Liver (tissue), 9 donors: ENCODE results near the gene TRIM14. TPM values are rescaled to one million over a fixed set of nuclear protein-coding genes. Genes with fewer than 3 reads are reported as not detected.

ENCODE experiments used
- DNase-seq: peaks from one replicate; pipeline ENCODE4 v3.0.0-alpha.2; 2017; ENCODE audit warnings: low spot score
- H3K27ac ChIP-seq, 2 donors: one replicate each; pipeline ENCODE4 v1.7.0; 2013; ENCODE audit warnings: inconsistent platforms in 2 of 2, low read length in 2 of 2, control low read depth in 1 of 2, low read depth in 1 of 2, mild to moderate bottlenecking in 1 of 2
- H3K27me3 ChIP-seq, 4 donors: one replicate each; pipeline versions ENCODE4 v1.6.1 to v1.7.0; 2013; ENCODE audit warnings: low read length in 3 of 4, inconsistent platforms in 1 of 4, mild to moderate bottlenecking in 1 of 4, moderate library complexity in 1 of 4; ENCODE audit not compliant: control insufficient read depth in 4 of 4, insufficient read depth in 4 of 4
- H3K36me3 ChIP-seq, 4 donors: one replicate each; pipeline versions ENCODE4 v1.6.1 to v1.7.0; 2013; ENCODE audit warnings: low read length in 3 of 4, mild to moderate bottlenecking in 3 of 4, low read depth in 1 of 4, moderate library complexity in 1 of 4; ENCODE audit not compliant: control insufficient read depth in 4 of 4, insufficient read depth in 3 of 4
- H3K4me1 ChIP-seq, 4 donors: one replicate each; pipeline versions ENCODE4 v1.6.1 to v1.7.0; 2013; ENCODE audit warnings: low read length in 3 of 4, mild to moderate bottlenecking in 3 of 4, moderate library complexity in 1 of 4; ENCODE audit not compliant: control insufficient read depth in 4 of 4, insufficient read depth in 4 of 4
- H3K4me3 ChIP-seq, 3 donors: one replicate each; pipeline versions ENCODE4 v1.6.1 to v1.7.0; 2013; ENCODE audit warnings: low read length in 3 of 3, control low read depth in 1 of 3, low read depth in 1 of 3, mild to moderate bottlenecking in 1 of 3
- H3K9ac ChIP-seq, 2 donors: one replicate each; pipeline ENCODE4 v1.7.0; 2013; ENCODE audit warnings: low read length in 2 of 2, mild to moderate bottlenecking in 2 of 2, moderate library complexity in 2 of 2, control low read depth in 1 of 2, low read depth in 1 of 2
- H3K9me3 ChIP-seq, 4 donors: one replicate each; pipeline versions ENCODE4 v1.6.1 to v1.7.0; 2013; ENCODE audit warnings: low read length in 3 of 4; ENCODE audit not compliant: control insufficient read depth in 4 of 4
- EGR1 ChIP-seq, 2 donors: IDR thresholded peaks; 2 replicates each; pipeline ENCODE4 v1.6.1; 2016 to 2018; ENCODE audit warnings: antibody characterized with exemption in 2 of 2, low read depth in 2 of 2
- FOXA1 ChIP-seq: IDR thresholded peaks from 2 replicates; pipeline ENCODE4 v1.6.1; 2016; ENCODE audit warnings: antibody characterized with exemption
- FOXA2 ChIP-seq: IDR thresholded peaks from 2 replicates; pipeline ENCODE4 v1.6.1; 2016; ENCODE audit warnings: antibody characterized with exemption
- GABPA ChIP-seq, 2 donors: IDR thresholded peaks in 1 of 2; conservative IDR thresholded peaks in 1 of 2; 2 replicates each; pipeline ENCODE4 v1.6.1; 2016; ENCODE audit warnings: antibody characterized with exemption in 2 of 2, mild to moderate bottlenecking in 1 of 2, moderate library complexity in 1 of 2
- HNF4A ChIP-seq, 2 donors: conservative IDR thresholded peaks; 2 replicates each; pipeline ENCODE4 v1.6.1; 2016; ENCODE audit warnings: antibody characterized with exemption in 2 of 2, mild to moderate bottlenecking in 2 of 2
- HNF4G ChIP-seq: IDR thresholded peaks from 2 replicates; pipeline ENCODE4 v1.6.1; 2016; ENCODE audit warnings: antibody characterized with exemption
- JUND ChIP-seq, 2 donors: IDR thresholded peaks; 2 replicates each; pipeline ENCODE4 v1.6.1; 2016; ENCODE audit warnings: antibody characterized with exemption in 2 of 2
- NR2F2 ChIP-seq: IDR thresholded peaks from 2 replicates; pipeline ENCODE4 v1.6.1; 2016; ENCODE audit warnings: antibody characterized with exemption
- RAD21 ChIP-seq, 2 donors: IDR thresholded peaks; 2 replicates each; pipeline ENCODE4 v1.6.1; 2016; ENCODE audit warnings: antibody characterized with exemption in 2 of 2, mild to moderate bottlenecking in 2 of 2
- RXRA ChIP-seq, 2 donors: IDR thresholded peaks; 2 replicates each; pipeline ENCODE4 v1.6.1; 2017 to 2018; ENCODE audit warnings: antibody characterized with exemption in 2 of 2, mild to moderate bottlenecking in 1 of 2
- SP1 ChIP-seq: IDR thresholded peaks from 2 replicates; pipeline ENCODE4 v1.6.1; 2018; ENCODE audit warnings: antibody characterized with exemption, mild to moderate bottlenecking
- TAF1 ChIP-seq: conservative IDR thresholded peaks from 2 replicates; pipeline ENCODE4 v1.6.1; 2016; ENCODE audit warnings: antibody characterized with exemption, mild to moderate bottlenecking
- YY1 ChIP-seq: IDR thresholded peaks from 2 replicates; pipeline ENCODE4 v1.6.1; 2016; ENCODE audit warnings: antibody characterized with exemption, mild to moderate bottlenecking
- WGBS: extraction: QIAGEN DNeasy Blood & Tissue Kit; methylation state at CpG from one replicate; pipeline ENCODE4 v1.1.7; 2013; 5-methylcytosine and 5-hydroxymethylcytosine counted together
- polyA plus RNA-seq, 2 donors: library from polyadenylated mRNA; stranded (reverse) in 1 of 2; unstranded in 1 of 2; fragments of 200-250 nt in 1 of 2; fragments of >200 nt in 1 of 2; fragmentation: Nextera tagmentation in 1 of 2; extraction: Ambion mirVana in 1 of 2; gene quantifications; one replicate each; pipeline versions ENCODE4 v1.2.1 to v1.2.3, GENCODE V29; 2013 to 2015
- total RNA-seq, 2 donors: library from RNA; depleted of rRNA; stranded (reverse); fragments of >200 nt; gene quantifications; one replicate each; pipeline ENCODE4 v1.2.3, GENCODE V29; 2014
- TF ChIP-seq, protein P1 (sequence below): IDR thresholded peaks from 2 replicates; pipeline ENCODE4 v1.6.1; 2016; ENCODE audit warnings: antibody characterized with exemption
- TF ChIP-seq, protein P2 (sequence below): fragments of 150-350 bp; IDR thresholded peaks from 2 replicates; pipeline ENCODE4 v1.5.1; 2017; ENCODE audit warnings: improper control_type of control experiment, low read depth, low read length; ENCODE audit not compliant: missing input control
- TF ChIP-seq, protein P3 (sequence below): IDR thresholded peaks from 2 replicates; pipeline ENCODE4 v1.6.1; 2016; ENCODE audit warnings: antibody characterized with exemption
- TF ChIP-seq, protein P4 (sequence below): IDR thresholded peaks from 2 replicates; pipeline ENCODE4 v1.6.1; 2016; ENCODE audit warnings: antibody characterized with exemption
- TF ChIP-seq, protein P5 (sequence below): IDR thresholded peaks from 2 replicates; pipeline ENCODE4 v1.6.1; 2016; ENCODE audit warnings: antibody characterized with exemption, mild to moderate bottlenecking
- donor health status: healthy.
- donor health status: healthy.
- donor health status: healthy.
- donor health status: healthy.
- donor health status: healthy.

The TRIM14 gene
- total and polyA plus RNA-seq, 4 donors, result 15.2 to 22.0 (median 17.8) TPM

DNA sequence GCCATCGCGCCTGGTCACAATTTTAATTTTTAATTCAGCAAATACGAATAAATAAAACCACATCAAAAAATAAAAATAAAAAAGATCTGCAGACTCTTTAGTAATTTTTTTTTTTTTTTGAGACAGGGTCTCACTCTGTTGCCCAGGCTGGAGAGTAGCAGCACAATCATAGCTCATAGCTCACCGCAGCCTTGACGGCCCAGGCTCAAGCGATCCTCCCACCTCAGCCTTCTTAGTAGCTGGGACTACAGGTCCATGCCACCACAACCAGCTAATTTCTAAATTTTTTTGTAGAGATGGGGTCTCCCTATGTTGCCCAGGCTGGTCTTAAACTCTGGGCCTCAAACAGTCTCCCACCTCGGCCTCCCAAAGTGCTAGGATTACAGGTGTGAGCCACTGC, 48.3 kb downstream of the TRIM14 start:
- H3K27ac ChIP-seq, result no peak overlapping the region
- no peak overlapping the region for H3K9ac ChIP-seq
- no peak for DNase-seq
- TF ChIP-seq FOXA2 (no peak), HNF4A (conservative IDR thresholded peaks at IDR 0.05) (no peak), NR2F2 (no peak), GABPA (IDR thresholded peaks at IDR 0.05 in 1 of 2, conservative IDR thresholded peaks at IDR 0.05 in 1 of 2) (no peak), HNF4G (no peak), FOXA1 (no peak), RXRA (IDR thresholded peaks at IDR 0.05) (no peak)
- TF ChIP-seq, protein P1, sequence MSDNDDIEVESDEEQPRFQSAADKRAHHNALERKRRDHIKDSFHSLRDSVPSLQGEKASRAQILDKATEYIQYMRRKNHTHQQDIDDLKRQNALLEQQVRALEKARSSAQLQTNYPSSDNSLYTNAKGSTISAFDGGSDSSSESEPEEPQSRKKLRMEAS, result no peak
- TF ChIP-seq, protein P2, sequence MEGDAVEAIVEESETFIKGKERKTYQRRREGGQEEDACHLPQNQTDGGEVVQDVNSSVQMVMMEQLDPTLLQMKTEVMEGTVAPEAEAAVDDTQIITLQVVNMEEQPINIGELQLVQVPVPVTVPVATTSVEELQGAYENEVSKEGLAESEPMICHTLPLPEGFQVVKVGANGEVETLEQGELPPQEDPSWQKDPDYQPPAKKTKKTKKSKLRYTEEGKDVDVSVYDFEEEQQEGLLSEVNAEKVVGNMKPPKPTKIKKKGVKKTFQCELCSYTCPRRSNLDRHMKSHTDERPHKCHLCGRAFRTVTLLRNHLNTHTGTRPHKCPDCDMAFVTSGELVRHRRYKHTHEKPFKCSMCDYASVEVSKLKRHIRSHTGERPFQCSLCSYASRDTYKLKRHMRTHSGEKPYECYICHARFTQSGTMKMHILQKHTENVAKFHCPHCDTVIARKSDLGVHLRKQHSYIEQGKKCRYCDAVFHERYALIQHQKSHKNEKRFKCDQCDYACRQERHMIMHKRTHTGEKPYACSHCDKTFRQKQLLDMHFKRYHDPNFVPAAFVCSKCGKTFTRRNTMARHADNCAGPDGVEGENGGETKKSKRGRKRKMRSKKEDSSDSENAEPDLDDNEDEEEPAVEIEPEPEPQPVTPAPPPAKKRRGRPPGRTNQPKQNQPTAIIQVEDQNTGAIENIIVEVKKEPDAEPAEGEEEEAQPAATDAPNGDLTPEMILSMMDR, result no peak
- TF ChIP-seq, protein P3, sequence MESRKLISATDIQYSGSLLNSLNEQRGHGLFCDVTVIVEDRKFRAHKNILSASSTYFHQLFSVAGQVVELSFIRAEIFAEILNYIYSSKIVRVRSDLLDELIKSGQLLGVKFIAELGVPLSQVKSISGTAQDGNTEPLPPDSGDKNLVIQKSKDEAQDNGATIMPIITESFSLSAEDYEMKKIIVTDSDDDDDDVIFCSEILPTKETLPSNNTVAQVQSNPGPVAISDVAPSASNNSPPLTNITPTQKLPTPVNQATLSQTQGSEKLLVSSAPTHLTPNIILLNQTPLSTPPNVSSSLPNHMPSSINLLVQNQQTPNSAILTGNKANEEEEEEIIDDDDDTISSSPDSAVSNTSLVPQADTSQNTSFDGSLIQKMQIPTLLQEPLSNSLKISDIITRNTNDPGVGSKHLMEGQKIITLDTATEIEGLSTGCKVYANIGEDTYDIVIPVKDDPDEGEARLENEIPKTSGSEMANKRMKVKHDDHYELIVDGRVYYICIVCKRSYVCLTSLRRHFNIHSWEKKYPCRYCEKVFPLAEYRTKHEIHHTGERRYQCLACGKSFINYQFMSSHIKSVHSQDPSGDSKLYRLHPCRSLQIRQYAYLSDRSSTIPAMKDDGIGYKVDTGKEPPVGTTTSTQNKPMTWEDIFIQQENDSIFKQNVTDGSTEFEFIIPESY, result no peak
- TF ChIP-seq, protein P4, sequence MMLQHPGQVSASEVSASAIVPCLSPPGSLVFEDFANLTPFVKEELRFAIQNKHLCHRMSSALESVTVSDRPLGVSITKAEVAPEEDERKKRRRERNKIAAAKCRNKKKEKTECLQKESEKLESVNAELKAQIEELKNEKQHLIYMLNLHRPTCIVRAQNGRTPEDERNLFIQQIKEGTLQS, result no peak
- H3K4me1 ChIP-seq, result peaks cover 0 to 26% (median 7%) of the 10 kb centered on the region in 4 donors
- 97% methylated on average over 7 of the region's 7 CpGs for whole genome bisulfite sequencing
- H3K9me3 ChIP-seq, result no peaks in the 10 kb centered on the region
- H3K36me3 ChIP-seq, result peaks cover 0 to 6% (median under 1%) of the 10 kb centered on the region in 4 donors
- no peaks in the 10 kb centered on the region for H3K27me3 ChIP-seq
- no peak overlapping the region for H3K4me3 ChIP-seq

DNA sequence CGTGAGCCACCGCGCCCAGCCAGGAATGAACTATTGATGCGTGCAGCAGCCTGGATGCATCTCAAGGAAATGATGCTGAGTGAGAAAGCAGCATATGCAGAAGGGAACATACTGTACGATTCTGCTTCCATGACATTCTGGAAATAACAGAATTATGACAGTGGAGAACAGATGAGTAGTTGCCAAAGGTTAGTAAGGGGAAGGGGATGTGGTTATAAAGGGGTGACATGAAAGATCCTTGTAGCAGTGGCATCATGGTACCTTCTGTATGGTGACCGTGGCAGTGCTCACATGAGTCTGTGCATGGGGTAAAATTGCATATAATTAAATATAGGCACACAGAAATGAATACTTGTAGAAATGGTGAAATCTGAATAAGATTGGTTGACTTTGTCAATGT, 49.5 kb downstream of the TRIM14 start:
- 96% methylated on average over 6 of the region's 6 CpGs for WGBS
- no peak overlapping the region for H3K27ac ChIP-seq
- DNase-seq, result no peak
- peaks cover 0 to 15% (median under 1%) of the 10 kb centered on the region in 4 donors for H3K4me1 ChIP-seq
- no peaks in the 10 kb centered on the region for H3K27me3 ChIP-seq
- no peaks in the 10 kb centered on the region for H3K9me3 ChIP-seq
- TF ChIP-seq TAF1, result no peak
- TF ChIP-seq FOXA1, result no peak
- TF ChIP-seq GABPA (IDR thresholded peaks at IDR 0.05 in 1 of 2, conservative IDR thresholded peaks at IDR 0.05 in 1 of 2), result no peak
- TF ChIP-seq, protein P5, sequence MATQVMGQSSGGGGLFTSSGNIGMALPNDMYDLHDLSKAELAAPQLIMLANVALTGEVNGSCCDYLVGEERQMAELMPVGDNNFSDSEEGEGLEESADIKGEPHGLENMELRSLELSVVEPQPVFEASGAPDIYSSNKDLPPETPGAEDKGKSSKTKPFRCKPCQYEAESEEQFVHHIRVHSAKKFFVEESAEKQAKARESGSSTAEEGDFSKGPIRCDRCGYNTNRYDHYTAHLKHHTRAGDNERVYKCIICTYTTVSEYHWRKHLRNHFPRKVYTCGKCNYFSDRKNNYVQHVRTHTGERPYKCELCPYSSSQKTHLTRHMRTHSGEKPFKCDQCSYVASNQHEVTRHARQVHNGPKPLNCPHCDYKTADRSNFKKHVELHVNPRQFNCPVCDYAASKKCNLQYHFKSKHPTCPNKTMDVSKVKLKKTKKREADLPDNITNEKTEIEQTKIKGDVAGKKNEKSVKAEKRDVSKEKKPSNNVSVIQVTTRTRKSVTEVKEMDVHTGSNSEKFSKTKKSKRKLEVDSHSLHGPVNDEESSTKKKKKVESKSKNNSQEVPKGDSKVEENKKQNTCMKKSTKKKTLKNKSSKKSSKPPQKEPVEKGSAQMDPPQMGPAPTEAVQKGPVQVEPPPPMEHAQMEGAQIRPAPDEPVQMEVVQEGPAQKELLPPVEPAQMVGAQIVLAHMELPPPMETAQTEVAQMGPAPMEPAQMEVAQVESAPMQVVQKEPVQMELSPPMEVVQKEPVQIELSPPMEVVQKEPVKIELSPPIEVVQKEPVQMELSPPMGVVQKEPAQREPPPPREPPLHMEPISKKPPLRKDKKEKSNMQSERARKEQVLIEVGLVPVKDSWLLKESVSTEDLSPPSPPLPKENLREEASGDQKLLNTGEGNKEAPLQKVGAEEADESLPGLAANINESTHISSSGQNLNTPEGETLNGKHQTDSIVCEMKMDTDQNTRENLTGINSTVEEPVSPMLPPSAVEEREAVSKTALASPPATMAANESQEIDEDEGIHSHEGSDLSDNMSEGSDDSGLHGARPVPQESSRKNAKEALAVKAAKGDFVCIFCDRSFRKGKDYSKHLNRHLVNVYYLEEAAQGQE, result no peak
- TF ChIP-seq YY1, result no peak
- TF ChIP-seq, protein P4, result no peak
- no peak for TF ChIP-seq HNF4A (conservative IDR thresholded peaks at IDR 0.05)
- TF ChIP-seq JUND (IDR thresholded peaks at IDR 0.05), result no peak
- TF ChIP-seq, protein P3, result no peak
- no peak for TF ChIP-seq EGR1 (IDR thresholded peaks at IDR 0.05; ENCODE audit: low read depth in 2 of 2)
- no peak for TF ChIP-seq SP1
- TF ChIP-seq RAD21 (IDR thresholded peaks at IDR 0.05), result no peak
- no peak for TF ChIP-seq HNF4G
- H3K36me3 ChIP-seq, result peaks cover 2 to 10% (median 5%) of the 10 kb centered on the region in 4 donors
- H3K9ac ChIP-seq, result no peak overlapping the region
- H3K4me3 ChIP-seq, result no peak overlapping the region
